GM19043 (cell line): ENCODE results near the gene SLC22A3.

ENCODE experiments used
- ATAC-seq: cut with Tn5 transposase; IDR thresholded peaks from one replicate; pipeline ENCODE4 v1.9.1; 2021; ENCODE audit warnings: low read depth; ENCODE audit not compliant: unreplicated experiment

The SLC22A3 gene

GRCh38 chr6:160333101-160333500, 15.1 kb upstream of the SLC22A3 start:
- no peak for ATAC-seq

GRCh38 chr6:160333841-160334240, 14.3 kb upstream of the SLC22A3 start:
- ATAC-seq: no peak

GRCh38 chr6:160336200-160336599, 12.0 kb upstream of the SLC22A3 start:
- ATAC-seq: no peak

- no peak for ATAC-seq
These were observed 10.9 kb upstream of the SLC22A3 start for GRCh38 chr6:160337301-160337700.

GRCh38 chr6:160337991-160338390, 10.2 kb upstream of the SLC22A3 start:
- no peak for ATAC-seq

- no peak for ATAC-seq
These were observed 5.0 kb upstream of the SLC22A3 start for GRCh38 chr6:160343144-160343543.

GRCh38 chr6:160344271-160344670, 3.9 kb upstream of the SLC22A3 start:
- no peak for ATAC-seq

- no peak for ATAC-seq
These were observed 637 bp upstream of the SLC22A3 start for GRCh38 chr6:160347259-160348222.

- no peak for ATAC-seq
These were observed 853 bp downstream of the SLC22A3 start for GRCh38 chr6:160349020-160349441.

- ATAC-seq: no peak
These were observed 1.7 kb downstream of the SLC22A3 start for GRCh38 chr6:160349814-160350350.

GRCh38 chr6:160353950-160354496, 5.8 kb downstream of the SLC22A3 start:
- no peak for ATAC-seq

- ATAC-seq: no peak
These were observed 6.8 kb downstream of the SLC22A3 start for GRCh38 chr6:160355001-160355400.

GRCh38 chr6:160356074-160356744, 8.0 kb downstream of the SLC22A3 start:
- ATAC-seq: no peak

GRCh38 chr6:160357088-160357487, 8.9 kb downstream of the SLC22A3 start:
- no peak for ATAC-seq

- ATAC-seq: no peak
These were observed 10.3 kb downstream of the SLC22A3 start for GRCh38 chr6:160358225-160359119.

- ATAC-seq: no peak
These were observed 12.8 kb downstream of the SLC22A3 start for GRCh38 chr6:160360955-160361354.

- ATAC-seq: no peak
These were observed 14.4 kb downstream of the SLC22A3 start for GRCh38 chr6:160362556-160362955.

- ATAC-seq: no peak
These were observed 15.1 kb downstream of the SLC22A3 start for GRCh38 chr6:160363016-160363996.

- no peak for ATAC-seq
These were observed 16.9 kb downstream of the SLC22A3 start for GRCh38 chr6:160365117-160365516.
